ENCODE results near the gene PAPOLB.

The PAPOLB gene

DNA sequence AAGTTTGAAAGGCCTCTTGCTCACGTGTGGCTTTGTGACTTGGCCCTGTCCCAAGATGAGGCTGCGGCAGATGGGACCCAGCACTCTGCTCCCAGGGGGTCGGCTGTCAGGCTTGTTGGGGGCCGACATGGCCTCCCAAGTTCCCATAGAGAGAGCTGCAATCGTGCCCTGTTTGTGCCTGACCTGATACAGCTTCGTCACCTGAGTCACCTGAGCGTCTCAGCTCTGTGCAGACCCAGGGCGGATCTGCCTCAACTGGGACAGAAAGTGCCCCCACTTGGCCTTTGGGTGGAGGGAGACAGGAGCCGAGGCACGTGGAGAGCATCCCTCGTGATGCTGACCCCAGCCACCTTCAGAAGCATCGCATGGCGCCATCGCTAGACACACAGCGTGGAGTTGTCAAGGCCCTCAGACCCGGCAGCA, 21.7 kb downstream of the PAPOLB start:
- DNase-seq, result no peak

DNA sequence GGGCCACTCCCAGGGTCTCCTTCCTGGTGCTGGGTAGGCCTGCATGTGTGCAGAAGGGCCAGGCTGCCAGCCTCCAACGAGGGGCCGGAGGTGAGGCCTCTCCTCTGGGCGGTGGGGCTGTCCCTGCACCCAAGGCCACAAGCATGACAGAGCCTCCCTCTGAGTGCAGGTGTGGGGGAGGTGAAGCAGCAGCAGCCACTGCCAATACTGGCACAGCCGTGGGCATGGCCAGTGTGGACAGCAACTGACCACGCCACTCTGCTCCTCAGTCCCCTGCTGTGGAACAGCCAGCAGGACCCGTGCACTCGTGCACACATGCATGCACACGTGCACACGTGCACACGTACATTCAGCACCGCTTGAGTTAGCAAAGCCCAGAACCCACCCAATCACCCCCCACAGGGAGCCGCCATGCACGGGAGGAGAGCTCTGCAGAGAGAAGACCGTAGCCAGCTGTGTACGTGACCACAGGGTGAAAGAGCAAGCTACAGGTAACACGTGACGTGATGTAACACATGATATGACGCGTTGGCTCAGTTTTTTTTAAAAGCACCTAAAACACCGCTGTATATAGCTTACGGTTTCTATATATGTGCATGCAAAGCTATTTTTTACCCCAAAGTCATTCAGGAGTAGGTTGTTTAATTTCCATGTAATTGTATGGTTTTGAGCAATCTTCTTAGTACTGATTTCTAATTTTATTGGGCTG, 23.1 kb downstream of the PAPOLB start:
- DNase-seq, result no peak

DNA sequence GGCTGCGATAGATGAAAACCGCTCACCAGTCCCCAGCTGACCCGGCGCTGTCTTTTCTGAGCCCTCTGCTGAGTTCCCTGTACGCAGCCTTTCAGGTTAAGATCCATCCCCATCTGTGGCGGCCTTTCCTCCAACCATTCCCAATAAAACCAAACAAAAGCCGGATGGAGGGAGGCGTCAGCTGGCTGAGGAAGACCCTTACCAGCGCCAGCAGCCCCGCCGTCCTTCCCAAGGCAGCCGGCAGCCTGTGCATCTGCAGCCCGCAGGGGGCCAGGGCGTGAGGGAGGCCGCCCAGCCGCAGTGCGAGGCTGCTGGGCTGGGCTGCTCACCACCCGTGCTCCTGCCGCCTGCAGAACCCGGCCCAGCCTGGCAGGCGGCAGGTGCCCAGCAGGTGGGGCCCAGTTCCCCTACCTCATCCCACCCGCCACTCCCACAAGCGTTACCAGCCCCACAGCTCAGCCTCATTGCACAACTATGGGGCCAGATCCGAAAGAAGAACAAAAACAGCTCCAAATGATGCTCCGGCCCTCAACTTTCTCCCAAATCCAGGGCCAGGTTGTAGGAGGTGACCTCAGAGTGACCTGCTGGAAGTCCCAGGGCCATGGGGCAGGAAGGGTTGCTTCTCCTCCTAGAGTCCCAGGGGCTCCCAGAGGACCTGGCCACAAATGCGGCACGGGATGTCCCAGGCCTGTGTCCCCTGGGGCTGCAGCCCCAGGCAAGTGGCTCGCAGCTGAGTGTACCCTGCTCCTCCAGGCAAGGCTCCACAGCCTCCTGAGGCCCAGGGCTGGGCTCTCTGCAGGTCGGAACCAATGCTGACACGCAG, 23.8 kb downstream of the PAPOLB start:
- no peak for DNase-seq

DNA sequence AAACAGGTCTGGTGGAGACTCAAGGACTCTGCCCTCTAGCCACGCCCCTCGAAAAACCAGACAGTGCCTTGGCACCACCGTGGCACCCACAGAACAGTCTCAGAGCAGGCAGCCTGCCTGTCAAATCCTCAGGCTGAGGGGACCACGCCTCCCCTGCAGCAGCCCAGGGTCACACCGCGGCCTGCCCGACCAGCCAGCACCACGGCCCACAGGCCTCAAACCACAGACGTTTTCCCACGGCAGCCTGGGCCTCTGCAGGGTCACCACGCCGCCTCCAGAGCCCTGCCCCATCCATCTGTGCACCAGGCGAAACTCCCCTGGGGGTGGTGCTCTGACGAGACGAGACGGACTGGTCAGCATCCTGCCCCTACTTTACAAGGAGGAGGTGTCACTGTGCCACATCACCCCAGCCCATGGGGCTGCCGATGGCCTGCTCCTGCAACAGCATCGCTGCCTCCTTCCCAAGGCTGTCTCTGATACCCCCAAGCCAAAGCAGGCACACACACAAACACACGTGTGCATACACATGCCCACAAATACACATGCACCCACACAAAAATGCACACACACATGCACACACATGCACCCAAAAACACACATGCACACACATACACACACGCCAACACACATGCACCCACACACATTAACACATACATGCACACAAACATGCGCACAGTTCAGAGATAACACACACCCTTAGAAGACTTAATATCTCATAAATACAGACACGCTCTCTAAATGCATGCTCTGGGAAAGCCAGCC, 24.6 kb downstream of the PAPOLB start:
- no peak for DNase-seq

DNA sequence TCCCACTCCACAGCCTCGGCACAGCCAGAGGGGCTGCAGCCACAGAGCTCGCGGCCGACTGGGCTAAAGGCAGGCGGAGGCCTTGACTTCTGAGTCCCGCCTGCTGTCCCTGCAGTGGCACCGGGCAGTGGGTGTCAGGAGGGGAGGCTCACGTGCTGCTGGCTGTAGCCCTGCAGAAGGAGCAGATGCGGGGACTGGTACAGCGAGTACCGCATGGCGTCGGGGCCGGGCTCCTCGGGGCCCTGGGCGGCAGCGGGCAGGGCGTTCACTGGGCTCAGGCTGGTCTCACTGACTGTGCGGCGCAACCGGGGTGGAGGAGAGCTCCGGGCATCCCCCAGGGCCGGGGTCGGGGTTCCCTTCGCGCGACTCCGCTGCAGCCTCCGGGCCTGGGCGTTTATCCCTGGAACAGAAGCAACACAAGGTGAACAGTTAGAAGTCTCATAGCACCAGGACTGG, 25.6 kb downstream of the PAPOLB start:
- DNase-seq, result no peak

DNA sequence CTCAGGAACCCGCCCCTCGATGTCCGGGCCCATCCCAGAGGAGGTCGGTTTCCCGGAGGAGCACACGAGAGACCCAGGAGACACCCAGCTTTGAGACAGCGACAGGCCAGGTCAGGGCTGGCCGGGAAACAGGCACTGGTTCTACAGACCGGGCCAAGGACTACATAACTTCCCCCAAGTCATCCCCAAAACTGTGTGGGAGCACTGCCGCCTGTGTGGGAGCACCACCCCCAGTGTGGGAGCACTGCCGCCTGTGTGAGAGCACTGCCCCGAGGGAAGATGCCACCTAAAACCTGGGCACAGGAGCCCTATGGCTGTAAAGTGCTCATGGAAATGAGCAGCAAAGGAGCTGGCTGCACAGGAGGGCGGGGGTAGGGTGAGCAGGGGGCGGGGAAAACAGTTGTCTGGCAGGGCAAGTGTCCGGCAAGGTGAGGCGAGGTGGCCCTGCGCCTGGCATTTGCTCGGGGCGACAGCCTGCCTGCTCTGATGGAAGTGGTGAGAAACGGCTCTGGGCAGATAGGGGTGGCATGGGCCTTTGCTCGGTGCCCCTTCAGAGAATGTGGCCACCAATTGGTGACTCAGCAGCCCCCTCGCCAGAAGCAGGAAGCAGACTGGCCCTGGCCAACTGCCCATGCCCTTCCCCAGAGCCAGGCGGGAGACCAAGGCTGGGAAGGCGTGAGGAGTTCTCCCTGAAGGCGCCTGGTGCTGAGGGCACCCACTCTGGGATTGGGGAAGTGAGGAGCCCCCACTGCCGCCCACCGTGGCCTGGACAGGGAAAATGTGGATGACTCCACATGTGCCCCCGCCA, 26.2 kb downstream of the PAPOLB start:
- no peak for DNase-seq

DNA sequence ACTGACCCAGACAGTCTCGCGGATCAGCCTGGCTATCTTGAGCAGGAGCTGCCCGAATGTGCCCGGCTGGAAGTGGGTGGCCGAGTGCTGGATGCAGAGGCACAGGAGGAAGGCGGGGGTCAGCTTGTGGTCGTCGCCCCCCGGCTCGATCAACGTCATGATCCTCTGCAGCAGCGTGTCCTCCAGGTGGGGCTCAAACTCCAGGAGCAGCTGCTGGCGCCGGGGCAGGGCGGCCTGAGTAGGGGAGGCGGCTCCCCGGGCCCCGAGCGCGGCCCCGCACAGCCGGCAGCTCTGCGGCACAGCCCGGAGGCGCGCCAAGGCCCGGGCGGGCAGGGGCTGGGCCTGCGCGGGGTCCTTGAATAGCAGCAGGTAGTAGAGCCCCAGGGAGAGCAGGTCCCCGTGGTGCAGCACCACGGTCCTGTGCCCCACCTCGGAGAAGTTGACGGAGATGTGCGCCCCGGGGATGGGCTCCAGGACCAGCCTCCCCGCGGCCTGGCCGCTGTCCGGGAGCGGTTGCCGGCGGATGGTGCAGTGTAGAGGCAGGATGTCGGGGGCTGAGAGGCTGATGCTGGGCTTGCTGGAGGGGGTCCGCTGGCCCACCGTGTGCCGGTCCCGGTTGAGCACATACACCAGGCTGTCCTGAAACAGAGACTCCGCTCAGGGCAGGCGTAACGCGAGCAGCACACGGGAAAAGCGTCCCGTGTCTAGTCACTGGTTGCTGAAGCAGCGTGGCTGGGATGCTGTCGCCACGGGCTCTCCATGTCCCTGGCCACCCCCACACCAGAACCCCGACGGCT, 27.0 kb downstream of the PAPOLB start:
- DNase-seq, result no peak

DNA sequence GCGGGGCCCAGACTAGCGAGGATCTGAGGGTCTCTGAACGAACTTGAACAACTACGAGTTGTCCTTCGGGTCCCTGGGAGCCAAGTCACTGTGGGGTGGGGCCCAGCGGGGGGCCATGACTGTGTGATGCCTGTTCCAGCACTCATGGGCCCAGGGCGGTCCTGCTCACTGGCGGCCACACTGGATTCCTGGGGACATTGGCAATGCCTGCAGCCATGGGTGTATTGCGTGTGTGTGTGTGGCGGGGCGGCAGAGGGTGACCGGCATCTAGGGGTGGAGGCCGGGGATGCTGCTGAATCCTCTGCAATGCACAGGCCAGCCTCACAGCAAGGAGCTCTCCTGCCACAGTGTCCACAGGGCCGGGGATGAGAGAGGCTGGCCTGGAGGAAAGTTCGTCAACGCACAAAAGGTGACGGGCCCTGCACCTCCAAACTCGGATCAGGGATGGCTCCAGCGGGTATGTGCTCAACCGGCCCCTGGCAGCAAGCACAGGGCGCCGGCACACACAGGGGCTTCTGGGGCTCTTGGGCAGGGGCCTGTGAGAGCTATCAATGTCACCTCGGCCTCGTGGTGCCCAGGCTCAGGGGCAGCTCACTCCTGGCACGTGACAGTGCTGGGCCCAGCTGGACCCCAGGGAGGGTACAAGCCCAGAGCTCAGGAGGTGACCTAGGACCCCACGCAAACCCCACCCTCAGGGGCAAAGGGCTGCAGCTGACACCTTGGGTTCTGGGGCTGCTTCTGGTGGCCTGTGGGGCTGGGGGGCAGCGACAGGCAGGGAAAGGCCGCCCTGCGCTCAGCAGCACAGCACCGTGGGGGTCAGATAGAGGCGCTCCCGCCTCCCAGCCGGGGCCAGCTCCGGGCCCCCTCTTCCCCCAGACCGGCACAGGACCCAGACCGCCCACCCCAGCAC, 27.9 kb downstream of the PAPOLB start:
- DNase-seq, result no peak

DNA sequence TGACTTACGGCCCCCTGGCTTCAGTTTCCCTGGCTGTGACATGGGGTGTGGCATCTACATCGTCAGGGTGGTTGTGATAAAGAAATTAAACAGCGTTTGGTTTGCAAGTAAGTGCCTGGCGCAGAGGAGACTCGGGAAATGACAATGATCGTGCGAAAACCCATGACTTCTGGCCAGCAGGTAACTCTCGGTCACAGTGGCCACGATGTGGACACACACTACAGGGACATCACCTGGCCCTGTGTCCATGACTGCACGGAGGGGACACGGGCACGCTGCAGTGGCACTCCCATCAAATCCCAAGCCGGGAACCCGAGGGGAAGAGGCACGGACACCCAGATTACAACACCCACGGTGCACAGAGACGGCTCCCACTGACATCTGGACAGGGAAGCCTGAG, 28.7 kb downstream of the PAPOLB start:
- DNase-seq, result no peak

DNA sequence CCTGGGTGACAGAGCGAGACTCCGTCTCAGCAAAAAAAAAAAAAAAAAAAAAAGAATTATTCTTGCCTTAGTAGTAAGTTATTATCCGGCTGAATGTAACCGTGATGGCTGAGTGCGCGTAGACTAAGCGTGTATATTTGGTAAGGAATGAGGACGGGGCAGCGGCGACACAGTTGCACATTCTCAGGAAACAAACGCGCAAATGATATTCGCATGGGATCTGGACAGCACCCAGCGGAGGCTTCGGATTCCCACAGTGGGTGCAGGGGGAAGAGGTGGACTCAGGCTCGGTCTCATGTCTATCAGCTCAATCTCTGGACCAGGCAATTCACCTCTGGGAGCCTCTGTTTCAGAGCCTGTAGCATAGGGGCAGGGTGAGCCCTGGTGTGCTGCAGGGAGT, 29.1 kb downstream of the PAPOLB start:
- no peak for DNase-seq

DNA sequence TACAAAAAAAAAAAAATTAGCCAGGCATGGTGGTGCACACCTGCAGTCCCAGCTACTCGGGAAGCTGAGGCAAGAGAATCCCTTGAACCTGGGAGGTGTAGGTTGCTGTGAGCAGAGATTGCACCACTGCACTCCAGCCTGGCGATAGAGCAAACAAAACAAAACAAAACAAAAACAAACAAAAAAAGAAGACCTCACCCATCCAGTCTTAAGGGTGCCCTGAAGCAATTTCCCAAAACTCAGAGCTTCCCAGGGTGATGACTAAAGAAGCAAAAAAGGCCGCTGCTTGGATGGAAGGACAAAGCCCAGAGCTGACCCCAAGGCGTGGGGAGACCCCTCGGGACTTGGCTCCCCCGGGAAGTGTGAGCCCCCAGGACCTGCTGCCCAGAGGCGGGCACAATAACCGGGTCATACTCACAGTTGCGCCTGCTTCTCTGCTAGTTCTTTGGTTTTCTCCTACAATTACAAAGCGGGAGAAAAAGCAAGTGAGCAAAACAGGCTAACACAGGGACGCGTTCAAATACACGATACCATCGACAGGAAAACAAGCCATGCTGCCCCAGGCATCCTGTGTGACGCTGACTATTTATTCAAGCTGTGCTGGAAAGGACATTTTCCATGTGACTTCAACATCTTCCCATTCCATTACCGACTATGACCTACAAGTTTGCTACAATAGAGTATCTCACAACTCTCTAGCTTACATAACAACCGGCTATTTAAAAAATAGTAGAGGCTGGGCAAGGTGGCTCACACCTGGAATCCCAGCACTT, 29.9 kb downstream of the PAPOLB start:
- DNase-seq, result no peak

DNA sequence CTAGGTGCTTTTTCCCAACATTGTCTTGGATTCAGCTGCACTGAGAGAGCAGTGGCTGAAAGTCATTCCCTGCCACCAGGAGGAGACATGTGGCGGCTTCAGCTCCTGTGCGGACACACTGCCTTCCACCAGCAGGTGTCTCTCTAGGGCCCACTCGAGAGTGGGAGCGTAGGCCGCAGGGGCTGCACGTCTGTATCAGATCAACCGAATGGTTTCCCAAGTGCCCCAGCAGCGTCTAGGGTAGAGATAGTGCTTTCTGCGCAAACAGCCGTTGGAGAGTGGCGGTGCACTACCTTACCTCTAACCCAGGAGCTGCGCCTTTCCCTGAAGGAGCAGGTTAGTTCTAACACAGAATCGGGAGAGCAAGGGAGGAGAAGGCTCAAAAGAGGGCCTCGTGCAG, 31.7 kb downstream of the PAPOLB start:
- peak; percentile 62 for DNase-seq

DNA sequence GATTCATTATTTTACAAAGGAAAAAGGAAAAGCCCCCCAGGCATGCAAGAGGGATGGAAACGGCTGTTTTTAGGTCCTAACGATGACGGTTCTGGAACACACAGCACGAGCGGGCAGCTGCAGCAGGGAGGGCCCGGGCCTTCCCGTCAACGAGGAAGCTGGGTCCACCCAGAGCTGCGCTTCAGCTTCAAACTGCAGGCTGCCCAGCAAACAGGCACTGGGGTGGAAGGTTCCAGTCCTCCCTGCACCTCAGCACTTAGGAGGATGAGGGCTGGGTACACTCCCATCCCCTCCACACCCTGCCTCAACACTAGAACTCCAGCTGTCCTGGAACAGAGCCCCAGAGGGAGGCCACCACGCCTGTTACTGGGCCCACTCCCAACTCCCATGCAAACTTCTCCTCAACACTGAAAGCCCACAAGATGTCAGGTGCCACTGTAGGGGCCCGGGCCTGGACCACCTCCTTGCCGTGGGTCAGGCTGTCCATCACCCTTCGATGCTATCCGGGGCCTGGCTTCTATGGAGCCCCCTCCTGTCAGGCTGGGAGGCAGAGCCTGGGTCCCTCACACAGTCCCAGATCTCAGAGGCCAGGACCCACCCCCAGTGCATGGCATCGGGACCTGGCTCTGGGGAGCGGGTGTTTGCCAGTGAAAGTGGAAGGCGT, 33.0 kb downstream of the PAPOLB start:
- no peak for DNase-seq

DNA sequence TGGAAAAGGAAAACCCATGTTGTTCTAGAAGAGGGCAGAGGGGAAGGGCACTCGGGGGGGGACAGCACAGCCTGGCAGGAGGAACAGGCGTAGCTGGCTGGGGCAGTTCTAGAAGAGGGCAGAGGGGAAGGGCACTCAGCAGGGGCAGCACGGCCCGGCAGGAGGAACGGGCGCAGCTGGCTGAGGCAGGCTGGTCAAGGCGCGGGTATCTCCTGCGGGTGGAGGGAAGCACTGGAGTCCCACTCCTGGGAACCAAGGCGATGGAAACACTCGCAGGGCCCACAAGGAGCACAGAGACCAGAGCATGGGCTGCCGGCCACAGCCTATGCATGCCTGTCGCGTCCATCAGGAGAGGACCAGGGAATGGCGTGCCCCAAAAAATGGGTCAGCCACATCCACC, 36.7 kb downstream of the PAPOLB start:
- no peak for DNase-seq

DNA sequence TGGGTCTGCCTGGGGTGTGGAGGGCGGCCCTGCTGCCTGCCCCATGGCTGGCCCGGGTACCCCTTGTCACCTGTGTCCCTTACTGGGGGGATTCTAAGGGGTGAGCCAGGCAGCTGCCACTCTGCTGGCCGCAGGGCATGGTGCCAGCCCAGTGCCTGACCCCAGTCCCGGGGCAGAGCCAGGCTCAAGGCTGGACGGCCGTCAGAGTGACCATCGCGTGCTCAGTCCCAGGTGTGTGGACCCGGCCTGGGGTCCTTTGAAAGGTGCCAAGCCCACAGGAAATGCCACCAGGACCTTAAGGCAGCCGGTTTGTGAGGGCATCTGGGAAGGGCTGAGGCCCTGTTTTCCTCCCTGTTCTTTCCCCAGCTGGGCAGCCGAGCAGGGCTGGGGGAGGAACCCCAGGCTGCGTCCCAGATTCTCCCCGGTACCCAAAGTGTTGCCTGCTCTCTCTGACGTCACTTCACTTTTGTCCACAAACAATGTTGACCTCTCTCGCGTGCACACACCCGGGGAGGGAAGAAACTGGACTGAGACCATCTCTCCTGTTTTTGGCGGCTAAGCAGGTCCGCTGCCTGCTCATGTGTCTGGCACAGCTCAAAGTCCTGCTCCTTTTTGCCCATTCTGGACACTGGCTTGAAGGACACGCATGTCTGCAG, 37.6 kb downstream of the PAPOLB start:
- DNase-seq, result no peak

DNA sequence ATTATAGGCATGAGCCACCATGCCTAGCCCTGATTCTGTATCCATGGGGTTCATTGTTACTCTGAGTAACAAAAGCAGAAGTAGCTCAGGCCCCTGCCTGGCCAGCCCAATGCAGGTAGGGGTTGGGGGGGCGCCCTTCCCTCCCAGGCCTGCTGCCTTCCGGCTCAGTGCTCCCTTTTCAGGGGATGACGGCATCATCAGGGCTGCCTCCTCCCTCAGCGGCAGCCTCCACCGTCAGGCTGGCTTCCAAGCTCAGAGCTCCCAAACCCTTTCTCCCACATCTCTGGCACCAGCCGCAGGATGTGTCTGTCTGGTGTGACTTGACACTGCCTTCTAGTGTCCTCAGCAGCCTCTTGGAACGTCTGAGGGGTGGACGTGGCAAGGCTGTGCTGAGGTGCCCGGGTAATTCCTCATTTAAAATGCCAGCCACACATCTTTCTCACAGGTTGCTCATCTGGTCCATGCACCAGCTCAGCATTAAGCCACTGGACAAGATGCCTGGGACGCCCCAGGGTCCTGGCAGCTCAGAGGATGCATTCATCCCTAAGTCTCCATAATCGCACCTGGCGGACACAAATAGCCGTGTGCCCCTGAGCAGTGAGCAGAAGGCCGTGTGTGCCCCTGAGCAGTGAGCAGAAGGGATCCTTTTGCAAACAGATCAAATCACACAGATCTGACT, 38.2 kb downstream of the PAPOLB start:
- DNase-seq, result no peak

DNA sequence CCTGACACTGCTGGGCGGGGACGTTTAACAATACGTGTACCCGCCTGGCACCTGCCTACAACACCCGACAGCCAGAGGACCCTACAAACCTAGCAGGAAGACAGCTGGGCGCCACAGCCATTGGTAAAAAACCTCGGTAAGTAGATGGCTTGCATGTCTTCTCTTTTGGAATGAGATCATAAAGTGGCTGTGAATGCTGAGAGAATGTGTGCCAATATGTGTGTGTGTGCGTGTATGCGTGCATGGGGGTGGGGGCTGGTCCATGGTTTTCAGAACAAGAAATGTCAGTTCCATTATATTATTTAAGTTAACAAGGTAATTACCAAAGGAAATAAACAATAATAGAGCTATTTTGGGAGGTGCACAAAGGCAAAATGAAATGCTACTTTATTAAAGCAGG, 39.2 kb downstream of the PAPOLB start:
- no peak for DNase-seq

DNA sequence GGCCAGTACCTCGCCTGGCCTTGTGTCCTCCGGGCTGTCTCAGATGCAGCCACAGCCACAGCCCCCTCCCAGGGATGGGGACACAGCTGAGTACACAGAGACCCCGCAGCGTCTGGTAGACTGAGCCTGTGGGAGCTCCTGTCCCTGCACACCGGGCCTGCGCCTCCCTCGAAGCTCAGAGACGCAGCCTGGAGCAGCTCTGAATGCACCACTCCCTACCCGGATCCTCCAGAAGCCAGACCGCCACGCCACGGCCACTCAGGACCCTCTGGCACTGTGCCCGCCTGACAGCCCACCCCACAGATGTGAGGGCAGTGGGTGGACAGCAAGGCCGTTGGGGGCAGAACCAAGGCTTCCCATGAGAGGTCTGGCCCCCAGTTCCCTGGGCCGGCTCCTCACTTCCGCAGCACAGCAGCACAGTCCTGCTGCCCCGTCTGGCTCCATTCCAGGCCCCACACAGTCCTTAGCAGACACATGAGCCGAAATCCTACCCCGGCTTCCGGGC, 40.8 kb downstream of the PAPOLB start:
- DNase-seq, result no peak
